Stimulated activated CD4-positive, alpha-beta T cell treated with anti-CD3 and anti-CD28 coated beads, TNF-alpha, amount 100 ng/mL, for 1 hour (primary cell): ENCODE data around the gene SYNGAP1.
A peak's percentile ranks its signal among the peaks of the same experiment; 100 is the strongest.

Experiments
- DNase-seq, 3 donors: peaks; one replicate each; pipeline ENCODE4 v3.0.0-alpha.2; 2020; ENCODE audit warnings: low read depth in 3 of 3, low spot score in 1 of 3

The SYNGAP1 gene

GRCh38 chr6:33420491-33421343, 852 bp downstream of the SYNGAP1 start:
- DNase-seq = no peak

DNA sequence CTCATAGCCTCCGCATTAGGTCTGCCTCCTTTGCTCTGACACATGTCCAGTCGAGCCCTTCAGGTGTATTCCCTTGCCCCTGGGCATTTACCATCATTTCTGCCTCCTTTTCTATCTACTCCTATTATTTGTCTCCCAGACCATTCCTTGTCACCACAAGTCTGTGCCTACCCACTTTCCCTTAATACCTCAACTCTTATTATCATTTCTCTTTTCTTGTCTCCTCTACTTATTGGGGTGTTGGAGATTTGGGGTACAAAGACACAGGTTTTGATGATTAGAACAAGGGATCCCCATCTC, 1.4 kb downstream of the SYNGAP1 start:
- no peak for DNase-seq

DNA sequence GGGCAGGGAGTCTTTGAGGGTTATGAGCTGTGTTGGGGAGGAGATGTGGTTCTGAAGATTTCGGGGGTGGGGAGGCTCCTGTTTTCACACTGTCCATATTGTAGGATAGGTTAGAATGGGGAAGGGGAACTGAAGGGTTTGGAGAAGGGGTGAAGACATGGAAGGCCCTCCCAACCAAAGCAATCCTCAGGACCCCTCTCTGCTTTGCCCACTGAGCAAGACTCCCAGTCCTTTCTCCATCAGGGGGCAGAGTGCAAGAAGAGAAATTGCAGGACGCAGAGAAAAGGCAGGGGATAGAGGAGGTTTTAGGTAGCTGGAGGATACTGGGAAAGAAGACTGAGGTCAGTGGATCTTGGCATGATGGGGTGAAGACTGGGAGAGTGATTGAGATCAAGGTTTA, 3.9 kb downstream of the SYNGAP1 start:
- no peak for DNase-seq

GRCh38 chr6:33424855-33425667, 5.2 kb downstream of the SYNGAP1 start:
- DNase-seq = no peak

DNA sequence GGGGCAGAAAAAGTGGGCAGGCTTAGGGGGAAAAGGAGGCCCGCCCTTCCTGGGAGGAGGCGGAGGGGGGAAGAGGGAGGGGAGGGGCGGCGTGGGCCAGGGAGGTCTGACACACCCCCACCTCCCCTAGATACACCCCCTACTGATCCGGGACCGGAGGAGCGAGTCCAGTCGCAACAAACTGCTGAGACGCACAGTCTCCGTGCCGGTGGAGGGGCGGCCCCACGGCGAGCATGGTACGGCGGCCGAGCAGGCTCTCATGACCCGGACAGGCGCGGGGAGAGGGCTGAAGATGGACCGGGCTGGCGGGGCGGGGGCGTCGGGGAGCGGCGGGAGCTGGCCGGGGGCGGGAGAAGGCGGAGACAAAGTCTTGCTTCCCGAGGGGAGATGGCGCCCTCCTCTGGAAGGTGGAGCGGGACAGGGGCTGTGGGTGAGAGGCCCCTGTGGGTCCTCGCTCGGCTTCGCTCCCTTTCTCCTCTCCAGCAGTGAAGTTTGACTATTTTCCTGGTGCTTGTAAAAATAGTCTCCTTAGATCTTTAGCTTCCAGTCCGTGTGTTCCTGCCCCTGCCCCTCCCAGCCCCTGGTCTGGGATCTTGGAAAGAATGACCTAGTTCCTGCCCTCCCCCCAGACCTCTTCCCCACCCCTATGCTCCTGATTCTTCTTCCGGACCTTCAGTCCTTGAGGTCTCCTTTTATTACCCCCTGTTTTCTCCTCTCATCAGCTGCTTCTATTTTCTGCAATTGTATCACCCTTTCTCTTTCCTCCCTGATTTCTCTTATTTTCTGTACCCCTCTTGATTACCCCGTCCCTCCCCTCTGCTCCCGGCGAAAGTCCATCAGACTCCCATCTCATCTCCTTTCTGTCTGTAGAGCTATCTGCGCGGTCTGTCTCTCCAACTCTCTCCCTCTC, 6.1 kb downstream of the SYNGAP1 start:
- DNase-seq = peak; percentile 47 to 66 (median 63)

- DNase-seq = no peak
These were observed 7.0 kb downstream of the SYNGAP1 start for GRCh38 chr6:33426590-33427511.

DNA sequence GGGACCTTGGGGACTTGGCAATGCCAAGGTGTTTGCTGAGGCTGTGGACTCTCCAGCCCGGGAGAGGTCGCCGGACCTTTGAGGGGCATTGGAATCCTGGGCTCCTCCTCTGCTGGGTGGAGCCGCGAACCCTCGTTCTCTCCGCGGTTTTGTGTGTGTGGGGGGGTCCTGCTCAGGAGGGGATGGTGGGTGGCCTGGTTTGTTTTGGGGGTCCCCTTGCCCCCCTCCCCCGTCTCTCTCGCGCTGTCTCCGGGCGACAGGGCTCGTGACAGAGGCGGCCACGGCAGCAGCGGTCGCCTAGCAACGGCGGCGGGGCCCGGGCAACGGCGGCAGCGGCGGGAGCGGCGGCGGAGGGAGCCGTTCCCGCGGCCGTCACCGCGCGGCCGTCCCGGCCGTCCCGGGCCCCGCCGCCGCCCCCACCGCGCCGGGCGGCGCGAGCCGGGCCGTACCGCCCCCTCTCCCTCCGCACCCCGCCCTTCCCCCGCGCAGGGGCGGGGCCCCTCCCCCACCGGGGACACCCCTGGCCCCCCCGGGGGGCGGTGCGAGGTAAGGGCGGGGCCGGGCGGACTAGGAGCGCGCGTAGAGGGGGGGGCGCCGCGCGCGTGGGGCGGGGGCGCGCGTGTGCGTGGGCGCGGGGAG, 7.8 kb downstream of the SYNGAP1 start:
- peak in 2 of 3 donors; percentile 42 to 49 for DNase-seq

DNA sequence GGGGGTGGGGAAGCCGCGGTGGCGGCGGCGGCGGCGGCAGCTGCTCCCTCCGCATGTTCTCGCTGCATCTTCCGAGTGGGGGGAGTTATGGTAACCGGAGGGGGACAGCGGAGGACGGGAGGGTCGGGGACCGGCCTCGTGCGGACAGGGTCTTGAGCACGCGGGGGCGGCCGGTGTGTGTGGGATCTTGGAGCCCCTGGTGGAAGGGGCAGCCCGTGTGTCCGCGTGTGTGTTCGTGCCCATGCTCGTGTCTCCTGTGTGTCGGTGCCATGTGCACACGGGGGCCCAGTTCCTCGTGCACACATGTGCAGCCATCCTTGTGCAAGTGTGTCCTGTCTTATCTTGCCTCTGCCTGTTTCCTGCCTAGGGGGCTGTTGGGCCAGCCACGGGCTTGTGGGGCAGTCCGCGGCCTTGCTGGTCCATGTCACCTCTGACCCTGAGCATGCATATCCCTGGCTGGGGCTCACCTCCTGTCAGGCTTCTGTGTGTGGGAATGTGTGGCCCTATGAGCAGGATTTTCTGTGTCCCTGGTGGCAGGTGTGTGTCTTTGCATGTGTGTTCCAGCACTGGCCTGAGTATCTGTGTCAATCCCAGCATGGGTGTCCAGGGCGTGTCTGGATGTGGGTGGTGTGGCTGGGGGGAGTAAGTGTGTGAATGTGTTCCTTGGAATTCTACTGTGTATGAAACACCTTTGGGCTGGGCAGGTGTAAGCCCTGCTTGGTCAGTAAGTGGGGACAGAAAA, 8.5 kb downstream of the SYNGAP1 start:
- DNase-seq = no peak

GRCh38 chr6:33428966-33429749, 9.3 kb downstream of the SYNGAP1 start:
- DNase-seq = no peak

GRCh38 chr6:33429750-33430052, 9.8 kb downstream of the SYNGAP1 start:
- no peak for DNase-seq

- no peak for DNase-seq
These were observed 10.5 kb downstream of the SYNGAP1 start for GRCh38 chr6:33430334-33430733.

DNA sequence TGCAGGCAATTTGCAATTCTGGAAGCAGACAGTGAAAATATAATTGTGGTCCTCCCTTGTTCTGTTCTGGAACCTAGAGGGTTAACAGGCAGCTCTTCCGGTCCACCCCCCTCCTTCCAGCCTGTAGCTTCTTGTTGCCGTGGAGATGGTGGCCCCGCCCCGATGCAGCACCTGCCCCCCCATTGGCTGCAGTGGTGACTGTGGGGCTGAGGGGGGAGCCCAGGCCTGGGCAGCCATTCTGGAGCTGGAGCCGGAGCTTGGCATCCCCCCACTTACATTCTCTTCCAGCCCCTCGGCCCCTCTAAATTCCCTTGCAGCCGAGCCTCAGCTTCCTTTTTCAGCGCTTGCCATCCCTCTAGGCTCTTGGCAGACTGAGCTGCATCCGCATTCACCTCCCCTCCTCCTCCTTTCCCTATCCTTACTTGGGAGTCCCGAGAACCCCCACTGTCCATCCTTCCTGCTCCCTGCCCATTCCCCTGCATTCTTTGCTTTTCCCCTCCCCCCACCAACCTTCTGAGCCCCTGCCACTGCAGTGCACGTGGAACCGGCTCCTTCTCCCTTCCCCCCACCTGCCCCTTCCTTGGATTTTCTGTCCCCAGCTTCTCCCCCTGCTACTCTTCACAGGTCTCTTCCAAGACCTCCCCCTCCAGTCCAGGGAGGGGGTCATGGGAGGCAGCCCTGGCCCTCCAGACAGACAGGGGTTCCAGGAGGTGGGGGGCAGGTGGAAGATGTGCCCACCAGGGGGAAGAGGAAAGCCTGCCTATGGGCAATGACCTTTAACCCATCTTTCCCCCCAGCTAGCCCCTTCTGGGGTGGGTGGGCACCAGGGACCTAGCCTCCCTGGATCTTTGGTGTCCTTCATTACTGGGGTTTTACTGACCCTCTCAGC, 11.4 kb downstream of the SYNGAP1 start:
- DNase-seq = peak in 2 of 3 donors; percentile 58 to 59

DNA sequence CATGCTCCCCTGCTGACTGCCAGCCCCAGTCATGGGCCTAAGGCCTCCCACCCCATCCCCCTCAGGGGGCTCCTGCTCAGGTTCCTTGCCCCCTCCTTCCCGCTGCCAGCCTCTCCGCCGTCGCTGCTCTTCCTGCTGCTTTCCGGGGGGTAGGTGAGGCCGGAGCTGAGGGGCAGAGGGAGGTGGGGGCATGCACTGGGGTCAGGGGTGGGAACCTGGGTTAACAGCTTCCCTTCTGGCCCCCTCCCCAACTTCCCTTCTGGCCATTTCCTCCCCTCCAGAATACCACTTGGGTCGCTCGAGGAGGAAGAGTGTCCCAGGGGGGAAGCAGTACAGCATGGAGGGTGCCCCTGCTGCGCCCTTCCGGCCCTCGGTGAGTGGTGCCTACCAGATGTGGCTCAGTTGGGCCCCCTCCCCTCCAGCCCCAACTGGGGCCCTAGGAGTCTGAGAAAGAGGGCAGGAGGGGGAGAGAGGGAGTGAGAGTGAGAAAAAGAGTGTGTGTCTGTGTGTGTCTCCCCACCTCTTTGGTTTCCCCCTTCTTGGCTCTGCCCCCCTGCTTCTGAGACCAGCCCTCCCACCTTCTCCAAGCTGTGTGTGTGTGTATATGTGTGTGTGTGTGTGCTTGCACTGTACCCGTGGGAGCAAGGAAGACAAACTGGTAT, 12.1 kb downstream of the SYNGAP1 start:
- DNase-seq = no peak

- no peak for DNase-seq
These were observed 12.7 kb downstream of the SYNGAP1 start for GRCh38 chr6:33432546-33432945.

- no peak for DNase-seq
These were observed 13.2 kb downstream of the SYNGAP1 start for GRCh38 chr6:33433001-33433543.

- DNase-seq = no peak
These were observed 13.8 kb downstream of the SYNGAP1 start for GRCh38 chr6:33433544-33434191.
